GM21619 (cell line): ENCODE results near the gene CFAP46.

Experiments
- ATAC-seq: cut with Tn5 transposase; IDR thresholded peaks from one replicate; pipeline ENCODE4 v1.9.1; 2021; ENCODE audit not compliant: unreplicated experiment

Gene CFAP46

DNA sequence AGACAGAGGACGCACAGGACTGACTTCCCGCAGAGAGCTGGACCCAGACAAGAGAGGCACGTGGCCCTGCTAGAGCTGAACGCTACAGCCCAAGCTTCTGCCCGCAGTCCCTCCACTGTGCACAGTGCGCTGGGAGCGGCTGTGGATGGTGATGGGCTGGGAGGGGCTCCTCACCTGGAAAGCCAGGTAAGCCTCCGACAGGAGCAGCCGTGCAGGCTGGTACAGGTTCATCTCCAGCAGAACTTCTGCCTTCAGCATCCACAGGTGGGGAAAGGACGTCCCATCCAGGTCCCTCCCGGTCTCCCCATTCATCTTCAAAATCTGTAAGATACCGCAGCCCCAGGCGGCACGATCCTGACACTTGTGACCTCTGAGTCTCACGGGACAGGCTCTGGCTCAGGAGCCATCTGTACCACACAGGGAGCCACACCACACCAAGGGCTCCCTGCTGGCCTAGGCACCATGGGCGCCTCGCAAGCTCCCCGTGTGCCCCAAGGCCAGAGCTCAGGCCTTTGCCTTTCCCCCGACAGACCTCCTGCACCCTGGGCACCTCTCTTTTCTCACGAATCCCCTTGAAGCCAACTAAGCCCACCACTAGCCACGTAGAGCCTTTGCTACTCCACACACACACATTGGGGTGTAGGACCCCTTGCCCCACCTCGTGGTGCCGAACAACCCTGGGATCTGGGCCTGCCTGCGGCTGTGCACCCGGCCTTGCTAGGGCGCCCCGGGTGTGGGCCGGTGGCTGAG is 76.3 kb downstream of the CFAP46 start:
- no peak for ATAC-seq

- no peak for ATAC-seq
These were observed 77.2 kb downstream of the CFAP46 start for GRCh38 chr10:132865171-132865631.

GRCh38 chr10:132862485-132863420 is 79.6 kb downstream of the CFAP46 start:
- no peak for ATAC-seq

GRCh38 chr10:132861884-132862461 is 80.4 kb downstream of the CFAP46 start:
- ATAC-seq = no peak

- ATAC-seq = no peak
These were observed 81.2 kb downstream of the CFAP46 start for GRCh38 chr10:132861116-132861691.

DNA sequence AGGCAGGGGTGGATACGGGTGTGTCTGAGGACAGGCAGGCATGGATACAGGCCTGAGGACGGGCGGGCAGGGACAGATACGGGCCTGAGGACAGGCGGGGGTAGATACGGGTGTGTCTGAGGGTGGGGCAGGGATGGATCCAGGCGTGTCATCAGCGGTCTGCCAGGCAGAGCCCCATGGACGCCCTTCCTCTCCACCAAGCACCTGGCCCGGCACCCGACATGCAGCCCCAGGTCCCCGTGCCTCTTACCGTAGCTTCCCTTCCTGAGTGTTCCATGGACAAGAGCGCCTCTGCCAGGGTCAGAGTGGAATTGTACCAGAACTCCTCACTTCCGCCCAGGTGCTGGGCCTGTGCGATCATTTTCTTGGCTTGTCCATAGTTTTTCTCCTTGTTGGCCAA is 81.8 kb downstream of the CFAP46 start:
- ATAC-seq = no peak

DNA sequence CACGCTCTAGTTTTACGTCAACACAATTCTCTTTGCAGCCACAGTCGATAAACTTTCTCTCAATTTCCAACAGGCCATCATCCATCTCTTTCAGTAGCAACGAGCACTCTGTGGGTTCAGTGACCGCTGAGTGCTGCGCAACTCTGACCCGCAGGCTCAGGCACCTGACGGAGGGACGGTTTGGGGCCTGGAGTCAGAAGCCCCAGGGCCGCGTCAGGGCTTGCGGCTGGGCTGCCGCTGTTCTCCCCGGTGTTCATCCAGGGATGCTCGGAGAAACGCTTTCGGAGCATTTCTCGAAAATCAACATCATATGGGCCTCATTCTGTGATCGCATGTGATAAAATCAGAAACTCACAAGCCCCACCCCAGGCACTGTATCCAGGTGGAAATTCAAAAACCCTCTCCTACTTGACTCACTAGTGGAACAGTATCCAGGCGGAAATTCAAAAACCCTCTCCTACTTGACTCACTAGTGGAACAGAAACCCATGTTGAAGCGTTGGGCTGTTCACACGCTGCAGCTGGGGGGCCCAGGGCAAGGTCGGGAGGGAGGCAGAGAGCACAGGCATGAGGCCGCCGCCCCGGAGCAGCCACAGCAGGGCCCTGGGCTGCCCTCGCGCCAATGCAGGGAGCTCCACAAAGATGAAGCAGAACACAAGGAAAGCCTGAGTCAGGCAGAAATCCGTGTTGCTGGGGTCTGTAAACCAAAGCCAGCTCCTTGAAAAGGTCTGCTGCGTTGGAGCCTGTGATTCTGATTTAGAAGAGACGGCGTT is 83.1 kb downstream of the CFAP46 start:
- no peak for ATAC-seq

DNA sequence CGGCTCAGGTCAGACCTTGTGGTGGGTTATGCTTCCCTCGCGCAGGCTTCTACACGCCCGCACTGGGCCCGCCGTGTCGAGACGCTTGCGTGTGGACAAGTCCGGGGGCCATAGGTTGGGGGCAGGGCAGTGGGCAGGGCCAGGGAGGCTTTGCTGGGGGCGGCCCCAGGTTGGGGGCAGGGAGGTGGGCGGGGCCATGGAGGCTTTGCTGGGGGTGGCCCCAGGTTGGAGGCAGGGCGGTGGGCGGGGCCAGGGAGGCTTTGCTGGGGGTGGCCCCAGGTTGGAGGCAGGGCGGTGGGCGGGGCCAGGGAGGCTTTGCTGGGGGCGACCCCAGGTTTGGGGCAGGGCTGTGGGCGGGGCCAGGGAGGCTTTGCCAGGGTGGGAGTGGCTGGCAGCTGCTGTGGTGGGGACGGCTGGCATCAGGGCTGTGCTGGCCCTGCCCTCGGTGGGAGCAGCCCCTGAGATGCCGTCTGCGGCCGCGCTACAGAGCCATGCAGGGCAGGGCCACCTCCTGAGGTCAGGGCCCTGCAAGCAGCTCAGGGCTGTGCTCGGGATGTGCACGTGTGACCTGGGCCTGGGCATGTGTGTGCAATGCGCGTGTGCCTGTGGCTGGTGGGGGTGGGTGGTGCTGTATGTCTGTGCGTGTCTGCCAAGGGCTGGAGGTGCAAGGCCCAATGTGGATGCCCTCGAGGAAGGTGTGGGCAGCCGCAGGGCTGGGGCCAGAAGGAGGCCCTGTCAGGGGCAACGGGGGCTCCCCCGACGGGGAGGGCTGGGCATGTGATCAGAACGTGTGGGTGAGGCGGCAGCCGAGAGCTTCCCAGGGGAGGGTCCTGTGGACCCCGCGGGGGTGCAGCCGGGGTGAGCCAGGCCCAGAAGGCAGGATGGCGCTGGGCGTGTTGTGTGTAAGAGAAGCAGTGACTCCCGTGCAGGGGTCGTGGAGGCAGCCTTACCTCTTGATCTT is 84.0 kb downstream of the CFAP46 start:
- ATAC-seq = no peak

- no peak for ATAC-seq
These were observed 85.4 kb downstream of the CFAP46 start for GRCh38 chr10:132856869-132857524.

DNA sequence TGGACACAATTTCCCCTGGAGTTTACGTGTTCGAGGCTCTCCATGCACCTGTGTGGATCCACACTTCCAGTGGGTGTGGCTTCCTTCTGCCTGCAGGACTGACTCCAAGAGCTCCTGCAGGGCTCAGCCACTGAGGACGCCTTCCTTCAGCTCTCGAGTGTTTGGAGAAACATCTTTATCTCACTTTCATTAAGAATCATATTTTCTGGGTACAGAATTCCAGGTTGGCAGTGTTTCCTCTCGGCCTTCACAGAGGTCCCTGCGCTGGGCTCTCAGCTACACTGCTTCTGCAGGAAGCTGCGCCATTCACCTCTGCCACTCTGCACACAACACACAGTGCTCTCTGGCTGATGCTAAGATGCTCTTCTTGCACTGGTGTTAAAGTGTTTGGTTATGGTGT is 86.5 kb downstream of the CFAP46 start:
- ATAC-seq = no peak

DNA sequence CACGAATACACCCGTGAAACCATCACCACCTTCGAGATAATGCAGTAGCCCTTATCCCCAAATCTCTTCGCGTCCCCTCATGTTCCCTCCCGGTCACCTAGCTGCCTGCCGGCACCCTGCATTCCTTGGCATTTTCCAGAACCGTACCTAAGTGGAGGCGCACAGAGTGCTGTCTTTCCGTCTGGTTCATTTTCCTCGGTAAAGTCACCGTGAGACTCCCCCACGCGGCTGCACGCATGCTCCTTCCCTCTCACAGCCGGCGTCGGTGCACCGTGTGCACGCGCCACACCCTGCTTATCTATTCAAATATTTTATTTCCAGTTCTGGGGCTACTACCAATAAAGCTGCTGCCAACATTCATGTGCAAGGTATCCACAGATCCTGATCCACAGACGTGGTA is 90.9 kb downstream of the CFAP46 start:
- no peak for ATAC-seq

DNA sequence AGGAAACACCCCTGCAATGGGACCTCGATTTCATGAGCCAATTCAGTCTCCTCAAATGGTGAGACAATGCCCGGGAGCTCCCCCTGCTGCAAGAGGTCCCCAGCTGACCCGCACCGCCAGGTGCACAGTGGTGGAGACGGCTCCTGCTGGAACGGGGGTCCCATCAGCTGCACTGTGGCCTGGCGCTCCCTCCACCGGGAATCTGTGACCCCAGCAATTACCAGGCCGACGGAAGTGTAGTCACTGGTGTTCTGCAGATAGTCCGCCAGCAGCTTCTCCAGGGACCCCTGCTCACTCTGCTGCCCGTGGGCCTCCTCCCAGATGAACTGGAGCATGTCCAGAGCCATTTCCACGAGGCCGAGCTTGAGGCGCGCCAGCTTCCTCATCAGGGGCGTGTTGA is 91.5 kb downstream of the CFAP46 start:
- no peak for ATAC-seq

DNA sequence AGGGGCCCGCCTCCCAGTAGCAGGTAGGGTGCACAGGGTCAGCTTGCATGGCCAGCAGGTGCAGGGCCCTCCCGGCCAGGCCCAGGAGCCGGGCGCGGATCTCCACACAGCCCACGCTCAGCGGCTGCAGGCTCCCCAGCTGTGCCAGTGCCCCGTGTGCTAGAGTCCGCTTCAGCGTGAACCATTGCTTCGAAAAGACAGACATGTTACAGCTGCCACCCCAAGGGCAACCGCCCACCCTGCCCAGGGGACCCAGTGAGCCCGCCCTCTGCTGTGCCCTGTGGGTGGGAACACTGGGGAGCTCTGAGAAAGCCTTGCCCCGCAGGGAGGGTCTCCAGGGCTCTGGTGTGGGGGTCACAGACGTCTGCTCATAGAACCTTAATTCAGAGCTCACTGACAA is 92.1 kb downstream of the CFAP46 start:
- no peak for ATAC-seq

- no peak for ATAC-seq
These were observed 92.8 kb downstream of the CFAP46 start for GRCh38 chr10:132849546-132850031.

DNA sequence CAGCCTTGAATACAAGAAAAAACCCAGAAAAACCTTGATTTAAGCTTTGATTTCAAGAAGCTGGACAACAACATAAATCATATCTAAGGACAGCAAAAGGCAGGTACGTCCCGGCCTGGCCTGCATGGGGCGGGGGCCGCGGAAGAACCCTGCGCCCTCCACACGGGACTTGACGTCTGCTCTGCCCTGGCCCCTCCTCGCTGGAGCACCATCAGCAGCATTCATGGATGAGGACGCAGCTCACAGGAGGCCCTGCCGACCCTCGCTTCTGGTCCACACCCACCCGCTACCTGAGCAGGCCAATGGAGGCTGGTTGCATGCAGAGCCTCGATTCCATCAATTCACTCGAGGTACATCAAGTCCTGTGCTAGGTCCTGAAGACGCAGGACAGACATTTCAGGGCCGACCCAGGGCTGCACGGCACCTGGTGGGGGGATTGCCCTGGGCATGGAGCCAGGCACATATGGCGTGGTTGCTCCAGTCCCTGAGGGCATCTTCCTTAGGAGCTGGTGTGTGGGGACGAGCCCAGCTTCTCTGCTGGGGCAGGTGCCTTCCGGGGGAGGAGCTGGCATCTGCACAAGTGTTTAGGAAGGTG is 93.3 kb downstream of the CFAP46 start:
- ATAC-seq = no peak

- no peak for ATAC-seq
These were observed 94.1 kb downstream of the CFAP46 start for GRCh38 chr10:132848291-132848701.

- no peak for ATAC-seq
These were observed 94.5 kb downstream of the CFAP46 start for GRCh38 chr10:132847856-132848255.

DNA sequence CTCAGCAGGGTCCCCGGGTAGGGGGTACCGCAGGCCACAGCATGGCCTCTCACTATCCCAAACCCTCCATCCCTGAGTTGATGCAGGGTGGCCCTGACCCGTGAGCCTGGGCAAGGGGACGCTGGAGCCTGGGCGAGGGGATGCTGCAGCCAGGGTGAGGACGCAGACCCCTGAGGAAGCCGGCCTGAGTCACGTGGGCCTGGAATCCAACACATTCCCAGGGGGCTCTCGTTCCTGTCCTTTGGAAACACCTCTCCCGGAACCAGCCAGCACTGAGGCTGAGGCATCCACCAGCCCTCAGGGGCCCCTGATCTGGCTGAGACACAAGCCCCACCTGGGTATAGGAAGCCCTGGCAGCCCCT is 95.0 kb downstream of the CFAP46 start:
- ATAC-seq = no peak
